Measurements from ENCODE around the gene ABCA1. TPM values are rescaled to one million over a fixed set of nuclear protein-coding genes. Genes with fewer than 3 reads are reported as not detected.
"Not testable (repeated sequence)": the region's sequence is repeated elsewhere in the genome, so short reads cannot be mapped to it uniquely, and the experiment has no call there.

The ABCA1 gene, protein sequence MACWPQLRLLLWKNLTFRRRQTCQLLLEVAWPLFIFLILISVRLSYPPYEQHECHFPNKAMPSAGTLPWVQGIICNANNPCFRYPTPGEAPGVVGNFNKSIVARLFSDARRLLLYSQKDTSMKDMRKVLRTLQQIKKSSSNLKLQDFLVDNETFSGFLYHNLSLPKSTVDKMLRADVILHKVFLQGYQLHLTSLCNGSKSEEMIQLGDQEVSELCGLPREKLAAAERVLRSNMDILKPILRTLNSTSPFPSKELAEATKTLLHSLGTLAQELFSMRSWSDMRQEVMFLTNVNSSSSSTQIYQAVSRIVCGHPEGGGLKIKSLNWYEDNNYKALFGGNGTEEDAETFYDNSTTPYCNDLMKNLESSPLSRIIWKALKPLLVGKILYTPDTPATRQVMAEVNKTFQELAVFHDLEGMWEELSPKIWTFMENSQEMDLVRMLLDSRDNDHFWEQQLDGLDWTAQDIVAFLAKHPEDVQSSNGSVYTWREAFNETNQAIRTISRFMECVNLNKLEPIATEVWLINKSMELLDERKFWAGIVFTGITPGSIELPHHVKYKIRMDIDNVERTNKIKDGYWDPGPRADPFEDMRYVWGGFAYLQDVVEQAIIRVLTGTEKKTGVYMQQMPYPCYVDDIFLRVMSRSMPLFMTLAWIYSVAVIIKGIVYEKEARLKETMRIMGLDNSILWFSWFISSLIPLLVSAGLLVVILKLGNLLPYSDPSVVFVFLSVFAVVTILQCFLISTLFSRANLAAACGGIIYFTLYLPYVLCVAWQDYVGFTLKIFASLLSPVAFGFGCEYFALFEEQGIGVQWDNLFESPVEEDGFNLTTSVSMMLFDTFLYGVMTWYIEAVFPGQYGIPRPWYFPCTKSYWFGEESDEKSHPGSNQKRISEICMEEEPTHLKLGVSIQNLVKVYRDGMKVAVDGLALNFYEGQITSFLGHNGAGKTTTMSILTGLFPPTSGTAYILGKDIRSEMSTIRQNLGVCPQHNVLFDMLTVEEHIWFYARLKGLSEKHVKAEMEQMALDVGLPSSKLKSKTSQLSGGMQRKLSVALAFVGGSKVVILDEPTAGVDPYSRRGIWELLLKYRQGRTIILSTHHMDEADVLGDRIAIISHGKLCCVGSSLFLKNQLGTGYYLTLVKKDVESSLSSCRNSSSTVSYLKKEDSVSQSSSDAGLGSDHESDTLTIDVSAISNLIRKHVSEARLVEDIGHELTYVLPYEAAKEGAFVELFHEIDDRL (N-terminal part only)
- polyA plus RNA-seq (2013, experiment 1 of 2; ENCODE audit: insufficient read length) = 6.5 TPM
- polyA plus RNA-seq (2013, experiment 2 of 2; ENCODE audit: insufficient read length) = 8.2 TPM

DNA sequence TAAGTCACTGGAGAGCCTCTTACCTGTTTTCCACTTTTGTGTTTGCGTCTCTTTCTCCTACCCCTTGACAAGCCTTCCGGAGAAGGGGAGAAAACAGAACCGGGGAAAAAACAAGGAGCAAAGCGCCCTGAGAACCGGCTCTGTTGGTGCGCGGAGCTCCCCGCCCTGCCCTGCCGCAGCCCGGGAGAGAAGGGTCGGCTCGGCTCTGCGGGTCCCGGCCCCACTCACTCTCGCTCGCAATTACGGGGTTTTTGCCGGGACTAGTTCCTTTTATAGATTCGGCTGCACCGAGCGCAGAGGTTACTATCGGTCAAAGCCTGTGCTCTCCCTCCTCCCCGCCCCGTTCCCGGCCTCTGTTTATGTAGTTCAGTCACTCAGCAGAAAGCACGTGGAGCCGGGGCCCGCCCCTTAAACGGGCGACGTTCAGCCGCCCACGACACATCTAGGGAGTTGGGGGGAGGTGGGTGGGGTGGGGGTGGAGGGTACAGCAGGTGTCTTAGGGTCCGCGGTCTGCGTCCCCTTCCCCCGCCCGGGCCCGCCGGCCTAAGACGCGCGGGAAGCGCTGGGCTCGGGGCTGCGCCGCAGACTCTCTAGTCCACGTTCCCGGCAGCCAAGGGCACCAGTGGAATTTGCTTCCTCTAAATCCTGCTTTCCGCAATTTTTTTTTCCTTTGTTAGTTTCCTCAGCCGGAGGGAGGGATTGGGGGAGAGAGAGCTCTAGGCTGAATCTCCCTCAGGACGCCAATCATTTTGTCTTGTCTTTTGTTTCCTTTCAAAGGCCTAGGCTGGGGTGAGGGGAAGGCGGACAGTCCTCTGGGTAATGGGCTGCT, at the start of gene ABCA1:
Gene ABCA1, minus strand, starts transcription at position 244 of the 829 bp plus-strand sequence. CDS start 24,476 bp downstream, outside the sequence.
- DNase-seq = peak; percentile 83

DNA sequence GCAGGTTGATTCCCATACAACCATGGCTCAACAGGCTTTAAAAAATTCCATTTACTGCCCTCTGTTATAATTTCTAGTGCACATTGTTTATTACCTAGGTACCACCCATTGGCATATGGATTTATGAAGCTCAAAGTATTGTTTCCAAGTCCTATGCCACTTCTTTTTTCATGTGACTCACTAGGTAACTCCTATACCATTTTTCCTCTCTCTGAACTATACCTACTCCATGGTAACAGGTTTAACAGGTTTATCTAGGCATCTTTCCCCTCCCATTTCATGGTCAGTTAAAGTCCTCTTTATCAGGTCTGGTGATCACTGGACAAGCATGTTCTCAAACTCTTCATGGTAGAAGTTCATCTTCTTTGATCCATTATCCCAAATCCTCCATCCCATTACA, 49.6 kb upstream of the ABCA1 start:
- DNase-seq = no peak

DNA sequence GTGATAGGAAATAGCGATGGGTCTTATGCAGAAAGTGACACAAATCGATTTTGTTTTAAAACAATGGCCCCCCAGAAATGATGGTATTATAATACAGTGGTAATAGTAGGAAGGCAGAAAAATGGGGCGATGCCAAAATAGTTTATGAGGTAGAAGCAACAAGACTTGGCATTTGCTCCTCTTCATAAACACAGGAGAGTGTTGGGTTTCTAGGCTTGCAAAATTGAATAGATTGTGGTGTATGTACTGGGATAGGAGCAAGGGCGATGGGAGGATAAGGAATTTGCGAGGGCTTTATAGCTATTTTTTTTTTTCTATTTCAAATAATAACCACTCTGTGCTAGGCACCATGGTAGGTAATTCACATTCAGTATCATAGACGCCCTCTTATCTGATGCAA, 49.2 kb upstream of the ABCA1 start:
- no peak for DNase-seq

DNA sequence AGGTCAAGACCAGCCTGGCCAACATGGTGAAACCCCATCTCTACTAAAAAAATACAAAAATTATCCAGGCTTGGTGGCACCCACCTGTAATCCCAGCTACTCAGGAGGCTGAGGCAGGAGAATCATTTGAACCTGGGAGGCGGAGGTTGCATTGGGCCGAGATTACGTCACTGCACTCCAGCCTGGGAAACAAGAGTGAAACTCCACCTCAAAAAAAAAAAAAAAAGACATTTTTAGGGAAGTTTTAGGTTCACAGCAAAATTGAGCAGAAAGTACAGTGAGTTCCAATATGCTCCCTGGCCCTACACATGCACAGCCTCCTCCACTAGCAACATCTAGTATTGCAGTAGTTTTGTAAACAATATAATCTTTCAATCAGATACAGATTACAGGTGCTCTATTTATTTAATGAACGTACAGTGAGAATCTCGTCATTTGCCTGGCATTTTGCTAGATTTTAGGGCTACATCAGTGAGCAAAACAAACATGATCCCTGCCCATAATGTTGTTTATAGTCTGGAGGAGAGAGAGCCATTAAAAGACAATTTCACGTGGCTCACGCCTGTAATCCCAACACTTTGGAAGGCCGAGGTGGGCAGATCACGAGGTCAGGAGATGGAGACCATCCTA, 48.1 kb upstream of the ABCA1 start:
- DNase-seq = not testable (repeated sequence)

DNA sequence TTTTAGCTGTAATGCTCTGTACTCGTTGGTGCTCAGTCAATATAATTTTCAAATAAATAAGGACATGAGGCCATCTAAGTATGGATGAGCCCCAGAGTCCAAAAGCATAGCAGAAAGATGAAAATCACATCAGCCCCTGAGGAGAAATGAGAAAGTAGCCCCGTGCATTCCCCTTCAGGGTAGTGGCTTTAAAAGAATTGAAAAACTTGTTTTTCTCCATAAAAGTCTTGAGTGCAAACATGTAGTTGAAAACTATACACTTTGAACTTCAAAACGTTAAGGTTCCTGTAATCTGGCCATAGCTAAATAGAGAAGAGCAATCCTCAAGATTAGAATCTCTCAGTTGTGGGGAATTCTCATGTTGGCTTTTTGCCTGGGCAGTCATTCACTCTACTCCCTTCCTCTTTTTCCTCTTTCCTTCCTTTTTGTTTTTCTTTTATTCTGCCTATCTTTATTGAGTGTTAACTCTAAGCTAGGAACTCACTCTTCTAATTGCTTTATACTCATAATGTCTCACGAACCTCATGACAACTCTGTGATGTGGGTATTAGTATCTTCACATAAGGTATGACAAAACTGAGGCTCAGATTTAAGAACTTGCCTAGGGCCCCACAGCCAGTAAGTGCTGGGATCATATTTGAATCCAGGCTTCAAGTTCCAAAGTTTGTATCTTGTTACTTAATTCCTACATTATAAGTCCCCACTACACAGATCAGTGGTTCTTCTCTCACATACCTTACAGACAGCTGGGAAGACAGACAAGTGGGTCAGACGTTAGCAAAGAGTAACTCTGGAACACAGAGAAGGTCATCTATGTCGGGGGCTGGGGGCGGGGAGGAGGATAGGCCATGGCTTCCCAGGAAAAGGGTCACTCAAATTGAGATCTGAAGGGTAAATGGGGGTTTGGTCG, 46.4 kb upstream of the ABCA1 start:
- no peak for DNase-seq

DNA sequence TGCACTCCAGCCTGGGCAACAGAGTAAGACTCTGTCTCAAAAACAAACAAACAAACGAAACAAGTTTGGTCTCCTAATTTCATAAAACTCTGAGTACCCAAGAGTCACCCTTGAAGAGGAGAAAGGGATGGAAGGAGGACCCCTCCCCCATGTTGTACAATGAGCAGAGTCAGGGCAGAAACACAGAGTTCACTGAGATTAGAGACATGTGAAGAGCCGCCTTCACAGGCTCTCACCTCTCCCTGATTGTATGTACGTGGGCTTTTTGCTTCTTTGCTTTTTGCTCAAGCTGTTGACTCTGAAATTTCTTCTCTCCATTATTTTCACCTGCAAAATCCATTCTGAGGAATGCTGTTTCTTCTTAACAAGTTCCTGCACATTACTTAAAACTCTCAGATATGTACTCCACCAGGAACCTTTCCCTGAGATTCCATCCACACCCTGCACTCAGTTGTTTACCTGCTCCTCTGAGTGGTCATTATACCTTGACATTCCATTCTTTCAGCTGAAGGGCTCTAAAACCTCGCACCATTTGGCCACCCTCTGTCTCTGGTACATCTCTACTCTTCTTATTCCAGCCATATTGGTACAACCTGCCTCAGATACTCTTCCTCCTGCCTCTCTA, 44.4 kb upstream of the ABCA1 start:
- no peak for DNase-seq

DNA sequence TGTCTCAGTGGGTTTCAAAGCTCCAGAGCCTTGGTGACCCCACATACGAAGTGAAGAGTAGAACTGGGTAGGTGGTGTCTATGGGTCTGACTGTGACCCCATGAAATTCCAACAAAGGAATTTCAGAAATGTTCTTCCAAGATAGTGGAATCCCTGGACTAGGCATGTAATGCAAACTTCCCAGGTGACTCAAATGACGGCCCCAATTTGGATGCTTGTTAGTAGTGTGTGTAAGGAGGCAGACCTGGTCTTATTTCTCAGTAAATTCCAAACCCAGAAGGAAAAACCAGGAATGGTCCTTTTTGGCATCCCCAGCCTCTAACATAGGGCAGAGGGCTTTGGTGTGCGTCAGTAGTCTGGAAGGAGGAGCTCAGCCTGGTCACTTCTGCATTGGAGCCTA, 43.6 kb upstream of the ABCA1 start:
- no peak for DNase-seq

DNA sequence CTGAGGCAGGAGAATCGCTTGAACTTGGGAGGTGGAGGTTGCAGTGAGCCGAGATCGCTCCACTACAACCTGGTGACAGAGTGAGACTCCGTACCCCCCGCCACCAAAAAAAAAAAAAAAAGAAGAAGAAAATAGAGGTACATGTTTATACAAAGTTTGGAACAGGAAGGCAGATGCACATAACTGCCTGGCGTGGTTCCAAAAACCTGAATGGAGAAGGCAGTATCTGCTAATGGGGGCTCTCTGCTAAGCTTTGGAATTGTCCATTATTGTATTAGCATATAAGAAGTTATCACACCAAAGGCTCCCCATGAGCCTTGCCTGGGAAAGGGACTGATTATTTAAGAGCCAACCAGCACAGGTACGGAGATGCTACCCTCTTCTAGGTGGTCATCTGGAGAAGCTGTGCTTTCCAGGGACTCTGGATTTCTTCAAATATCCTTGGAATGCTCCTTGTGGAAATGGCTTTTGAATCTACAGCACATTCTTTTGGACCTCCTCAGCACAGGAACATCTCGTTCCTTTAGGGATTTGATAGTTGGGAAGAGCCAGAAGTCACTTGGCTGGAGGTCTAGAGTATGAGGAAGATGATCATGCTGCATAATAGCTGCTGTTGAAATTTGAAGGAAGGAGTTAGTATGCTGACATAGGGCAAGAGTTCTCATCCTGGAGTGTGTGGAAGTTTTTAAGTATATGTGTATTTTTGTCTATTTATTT, 42.5 kb upstream of the ABCA1 start:
- peak; percentile 75 for DNase-seq

DNA sequence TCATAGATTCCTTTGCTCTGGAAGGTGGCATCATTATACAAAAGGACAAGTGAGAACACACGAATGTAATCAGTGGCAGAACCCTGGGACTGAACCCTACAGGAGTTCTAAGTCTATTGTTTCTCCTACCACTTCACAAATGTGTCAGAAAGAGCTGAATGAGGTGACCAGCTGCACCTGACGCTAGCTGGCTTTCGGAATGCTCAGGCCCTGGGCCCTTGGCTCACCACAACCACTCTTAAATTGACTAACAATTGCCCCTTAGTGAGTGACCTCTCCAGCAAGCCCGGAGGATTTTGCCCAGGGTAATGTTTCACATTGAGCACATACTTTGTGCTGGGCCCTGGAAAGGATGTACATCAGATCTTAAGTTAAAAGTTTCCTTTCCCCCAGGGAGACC, 41.2 kb upstream of the ABCA1 start:
- no peak for DNase-seq

DNA sequence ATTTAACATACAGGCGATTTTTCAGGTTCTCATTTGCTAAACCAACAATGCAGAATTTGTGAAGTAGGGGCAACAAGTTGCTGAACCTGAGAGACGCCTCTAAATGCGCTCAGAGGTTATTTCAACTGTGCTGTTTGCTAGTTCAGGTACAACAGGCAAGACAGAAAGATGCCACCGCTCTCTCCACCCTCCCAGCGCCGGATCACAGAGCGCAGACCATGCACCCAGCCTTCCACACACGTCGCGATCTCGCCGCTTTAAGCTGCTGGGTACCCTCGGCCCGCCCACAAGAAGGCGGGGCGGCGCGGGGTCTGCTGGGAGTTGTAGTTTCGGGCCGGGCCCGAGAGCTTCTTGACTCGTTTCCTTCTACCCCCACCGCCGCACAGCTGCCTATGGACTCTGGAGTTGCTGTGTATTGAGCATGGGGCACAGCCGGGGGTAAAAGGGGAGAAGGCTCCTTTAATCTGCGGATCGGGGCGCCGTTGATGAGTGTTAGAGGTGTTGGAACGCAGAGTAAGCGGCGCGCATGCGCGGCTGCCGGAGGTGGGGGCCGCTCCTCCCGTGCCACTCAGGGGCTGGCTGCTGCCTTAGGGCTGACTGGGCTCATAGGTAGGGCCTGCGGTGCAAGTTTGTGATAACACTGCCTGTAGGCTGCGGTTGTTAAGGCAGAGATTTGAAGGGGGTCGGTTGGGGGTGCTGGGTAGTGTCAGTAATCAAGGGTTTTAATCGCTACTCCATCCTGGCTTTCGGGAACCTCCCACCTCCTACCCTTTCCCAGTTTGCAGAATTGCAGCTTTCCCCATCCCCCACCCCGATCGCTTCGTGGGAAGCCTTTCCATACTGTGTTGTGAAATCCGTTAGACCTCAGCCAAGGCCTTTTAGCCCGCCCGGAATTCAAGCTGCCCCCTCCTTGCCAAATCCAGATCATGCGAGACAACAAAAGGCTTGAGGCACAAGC, 40.3 kb upstream of the ABCA1 start:
- peak; percentile 93 for DNase-seq

DNA sequence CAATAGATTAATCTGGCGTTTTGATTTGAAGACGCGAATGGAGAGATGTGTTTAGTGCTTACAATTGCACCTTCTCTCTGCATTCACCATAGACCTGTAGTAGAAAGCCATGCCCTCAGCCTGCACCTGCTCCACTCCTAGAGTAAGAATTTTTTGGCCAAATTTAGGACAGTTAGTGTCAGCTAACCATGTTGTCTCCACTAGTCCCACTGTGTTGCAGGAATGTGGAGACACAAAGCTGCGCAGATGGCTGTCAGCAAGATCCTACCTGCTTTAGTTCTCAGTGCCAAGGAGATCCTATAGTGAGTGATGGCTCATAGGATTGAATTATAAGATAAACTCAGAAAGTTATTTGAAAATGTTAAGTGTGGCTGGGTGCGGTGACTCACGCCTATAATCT, 35.1 kb upstream of the ABCA1 start:
- DNase-seq = no peak

DNA sequence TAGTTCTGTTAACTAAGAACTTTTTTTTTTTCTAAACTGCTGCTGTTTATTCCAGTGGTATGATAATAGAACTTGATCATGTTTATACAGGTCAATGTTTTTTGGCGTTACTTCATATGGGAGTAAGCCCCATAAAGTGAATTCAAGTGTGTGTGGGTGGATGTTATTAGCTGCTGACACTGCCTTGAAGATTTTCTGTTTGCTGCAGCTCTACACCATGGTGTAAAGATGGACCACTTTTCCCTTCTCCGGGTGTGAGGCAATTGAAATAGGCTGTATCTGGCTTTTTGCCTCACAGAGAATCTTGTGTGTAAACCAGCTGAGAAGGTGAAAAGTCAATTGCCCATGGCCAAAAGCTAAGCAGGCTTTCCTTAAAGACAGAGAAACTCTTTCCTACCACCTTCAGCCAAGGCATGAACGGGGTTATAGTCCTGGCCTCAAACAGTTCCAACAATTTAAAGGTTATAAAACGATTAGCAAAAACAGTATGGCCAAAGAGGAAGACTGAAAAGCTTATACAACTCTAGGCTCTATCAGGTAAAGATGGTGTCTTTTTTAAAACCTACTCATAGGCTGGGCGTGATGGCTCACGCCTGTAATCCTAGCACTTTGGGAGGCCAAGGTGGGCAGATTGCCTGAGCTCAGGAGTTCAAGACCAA, 33.9 kb upstream of the ABCA1 start:
- DNase-seq = no peak

DNA sequence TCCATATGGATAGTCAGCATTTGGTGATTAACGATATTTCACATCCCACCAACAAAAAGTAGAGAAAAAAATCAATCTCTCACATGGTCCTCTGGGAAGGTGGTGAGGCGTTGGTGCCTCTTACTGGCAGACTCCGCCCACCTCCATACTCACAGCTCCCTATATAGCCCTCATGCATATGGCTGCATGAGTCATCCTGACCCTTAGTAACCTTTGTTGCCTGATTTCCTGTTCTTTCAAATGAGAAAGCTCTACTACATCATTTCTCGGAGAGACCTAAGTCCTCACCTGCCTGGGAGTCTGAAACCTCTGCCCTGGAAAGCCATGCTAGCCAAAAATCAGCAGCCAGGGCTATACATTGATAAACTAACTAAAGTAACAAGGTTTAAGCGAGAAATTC, 33.3 kb upstream of the ABCA1 start:
- DNase-seq = peak; percentile 80

DNA sequence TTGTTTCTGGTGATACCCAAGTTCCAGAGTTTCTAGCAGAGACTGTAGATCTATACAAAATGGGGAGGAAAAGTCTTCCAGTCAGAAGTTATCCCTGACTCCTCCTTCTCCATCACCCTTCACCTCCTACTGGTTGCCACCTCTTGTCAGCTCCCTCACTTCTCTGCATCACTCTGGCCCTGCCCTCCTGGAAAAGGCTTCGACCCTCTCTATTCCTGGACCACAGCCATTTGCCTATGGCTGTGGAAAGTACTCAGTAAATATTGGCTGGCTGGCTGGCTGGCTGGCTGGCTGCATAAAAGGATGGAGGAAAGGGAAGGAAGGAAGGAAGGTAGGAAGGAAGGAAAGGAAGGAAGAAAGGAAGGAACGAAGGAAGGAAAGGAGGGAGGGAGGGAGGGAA, 32.7 kb upstream of the ABCA1 start:
- DNase-seq = no peak

DNA sequence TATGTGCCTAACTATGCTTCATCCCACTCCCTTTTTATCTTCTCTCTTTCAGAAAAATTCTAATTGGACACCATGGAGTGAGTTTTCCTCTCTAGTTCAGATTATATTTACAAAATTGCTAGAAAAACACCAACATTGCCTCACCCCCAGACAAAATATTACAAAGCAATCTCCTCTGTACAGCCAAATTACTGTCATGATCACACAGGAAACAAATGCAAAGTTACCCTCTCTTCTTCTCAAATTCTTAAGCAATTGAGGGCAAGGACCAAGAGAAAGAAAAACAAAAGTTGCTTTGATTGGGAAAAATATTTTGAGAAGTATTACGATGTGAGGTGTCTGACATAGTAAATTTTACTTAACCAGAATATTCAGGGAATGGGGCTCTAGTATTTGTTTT, 30.8 kb upstream of the ABCA1 start:
- no peak for DNase-seq

DNA sequence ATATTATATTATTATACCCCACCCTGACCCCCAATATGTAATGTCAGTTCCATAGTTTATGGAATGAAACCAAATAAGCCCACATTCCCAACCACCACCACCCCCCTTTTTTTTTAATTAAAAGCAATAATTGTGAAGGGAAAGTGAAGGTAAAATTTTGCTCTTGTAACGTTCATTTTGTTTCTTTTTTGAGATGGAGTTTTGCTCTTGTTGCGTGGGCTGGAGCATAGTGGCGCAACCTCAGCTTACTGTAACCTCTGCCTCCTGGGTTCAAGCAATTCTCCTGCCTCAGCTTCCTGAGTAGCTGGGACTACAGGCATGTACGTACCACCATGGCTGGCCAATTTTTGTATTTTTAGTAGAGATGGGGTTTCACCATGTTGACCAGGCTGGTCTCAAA, 30.1 kb upstream of the ABCA1 start:
- DNase-seq = not testable (repeated sequence)

DNA sequence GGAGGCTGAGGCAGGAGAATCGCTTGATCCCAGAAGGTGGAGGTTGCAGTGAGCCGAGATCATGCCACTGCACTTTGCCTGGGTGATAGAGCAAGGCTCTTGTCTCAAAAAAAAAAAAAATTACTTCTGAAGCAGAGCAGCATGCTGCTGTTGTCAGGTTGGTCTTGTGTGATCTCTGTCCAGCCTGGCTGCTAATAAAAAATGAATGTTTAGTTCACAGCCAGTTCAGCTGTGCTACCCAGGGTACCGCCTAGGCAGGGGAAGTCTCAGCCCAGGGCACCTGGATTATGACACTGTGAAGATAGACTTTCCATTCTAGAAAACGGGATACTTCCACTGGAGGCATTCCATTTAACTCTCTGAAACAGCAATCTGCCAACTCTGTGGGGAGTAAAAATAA, 23.5 kb upstream of the ABCA1 start:
- no peak for DNase-seq
